Stimulated activated naive B cell treated with anti-CD40 and anti-IgM and Interleukin-4, amounts not matched to agents 10 μg/mL and 1 μg/mL and 100 μg/mL, for 72 hours (primary cell): ENCODE data around the gene PLCH1.

Experiments
- ATAC-seq, 2 donors: fragments of 150-1000 bp; cut with Tn5 transposase; replicated peaks; 2 replicates each; pipeline ENCODE4 v1.10.0; 2021; ENCODE audit warnings: moderate library complexity in 1 of 2
- DNase-seq: peaks from one replicate; pipeline ENCODE4 v3.0.0; 2021
- H3K27ac Mint-ChIP-seq: one replicate; pipeline ENCODE4 v1.8.0; 2022; ENCODE audit warnings: mild to moderate bottlenecking, mixed read lengths
- H3K27me3 Mint-ChIP-seq, 2 donors: one replicate each; pipeline ENCODE4 v1.8.0; 2022; ENCODE audit warnings: mixed read lengths in 2 of 2
- H3K36me3 Mint-ChIP-seq, 2 donors: one replicate each; pipeline ENCODE4 v1.8.0; 2022; ENCODE audit warnings: mixed read lengths in 2 of 2, mild to moderate bottlenecking in 1 of 2
- H3K4me1 Mint-ChIP-seq, 2 donors: one replicate each; pipeline ENCODE4 v1.8.0; 2022; ENCODE audit warnings: mixed read lengths in 2 of 2, mild to moderate bottlenecking in 1 of 2
- H3K4me3 Mint-ChIP-seq, 2 donors: one replicate each; pipeline ENCODE4 v1.8.0; 2022; ENCODE audit warnings: mild to moderate bottlenecking in 2 of 2, mixed read lengths in 2 of 2, moderate library complexity in 1 of 2
- H3K9me3 Mint-ChIP-seq, 2 donors: one replicate each; pipeline ENCODE4 v1.8.0; 2022; ENCODE audit warnings: mixed read lengths in 2 of 2, mild to moderate bottlenecking in 1 of 2

The PLCH1 gene

GRCh38 chr3:155362808-155363689 lies 381.8 kb downstream of the PLCH1 start:
- DNase-seq = no peak
- no peak overlapping the region for H3K4me3 Mint-ChIP-seq
- H3K9me3 Mint-ChIP-seq = peaks cover 4 to 10% of the 10 kb centered on the region in 2 donors
- no peak overlapping the region for H3K27ac Mint-ChIP-seq
- no peaks in the 10 kb centered on the region for H3K27me3 Mint-ChIP-seq
- H3K4me1 Mint-ChIP-seq = no peaks in the 10 kb centered on the region
- H3K36me3 Mint-ChIP-seq = peaks cover 0 to 3% of the 10 kb centered on the region in 2 donors
- no peak for ATAC-seq

DNA sequence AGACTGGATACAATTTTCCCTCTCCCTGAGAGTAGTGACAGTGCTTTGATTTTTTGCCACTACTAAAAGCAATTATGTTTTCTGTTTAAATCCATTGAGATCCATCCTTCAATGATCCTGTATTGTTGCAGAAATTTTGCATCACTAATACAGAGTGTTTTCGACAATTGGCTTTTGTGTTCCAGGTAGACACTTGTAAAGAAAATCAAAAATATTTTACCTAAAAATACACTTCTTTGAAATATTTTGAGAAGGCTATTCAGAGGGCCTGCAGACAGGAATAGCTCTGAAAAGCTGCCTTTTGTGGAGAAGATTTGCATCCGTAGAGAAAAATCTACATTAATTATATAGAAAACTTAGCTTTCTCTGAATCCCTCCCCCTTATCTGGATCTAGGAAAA lies 384.6 kb downstream of the PLCH1 start:
- Mint-ChIP-seq H3K4me3 (no peak overlapping the region), H3K9me3 (peaks cover 4 to 8% of the 10 kb centered on the region in 2 donors), H3K27me3 (no peaks in the 10 kb centered on the region), H3K27ac (no peak overlapping the region), H3K4me1 (no peaks in the 10 kb centered on the region), H3K36me3 (peaks cover 0 to 3% of the 10 kb centered on the region in 2 donors)
- ATAC-seq (no peak), DNase-seq (no peak)

GRCh38 chr3:155356594-155357370 lies 388.1 kb downstream of the PLCH1 start:
- H3K9me3 Mint-ChIP-seq = no peaks in the 10 kb centered on the region
- ATAC-seq (peak in 1 of 2 donors; percentile 36), DNase-seq (no peak)
- H3K4me3 Mint-ChIP-seq = no peak overlapping the region
- H3K27ac Mint-ChIP-seq = no peak overlapping the region
- H3K27me3 Mint-ChIP-seq = no peaks in the 10 kb centered on the region
- no peaks in the 10 kb centered on the region for H3K4me1 Mint-ChIP-seq
- no peaks in the 10 kb centered on the region for H3K36me3 Mint-ChIP-seq

- Mint-ChIP-seq H3K27me3 (no peaks in the 10 kb centered on the region), H3K4me3 (no peak overlapping the region), H3K4me1 (no peaks in the 10 kb centered on the region), H3K9me3 (no peaks in the 10 kb centered on the region), H3K27ac (no peak overlapping the region), H3K36me3 (no peaks in the 10 kb centered on the region)
- ATAC-seq (no peak), DNase-seq (no peak)
Observed at GRCh38 chr3:155354658-155355057, 390.2 kb downstream of the PLCH1 start.

DNA sequence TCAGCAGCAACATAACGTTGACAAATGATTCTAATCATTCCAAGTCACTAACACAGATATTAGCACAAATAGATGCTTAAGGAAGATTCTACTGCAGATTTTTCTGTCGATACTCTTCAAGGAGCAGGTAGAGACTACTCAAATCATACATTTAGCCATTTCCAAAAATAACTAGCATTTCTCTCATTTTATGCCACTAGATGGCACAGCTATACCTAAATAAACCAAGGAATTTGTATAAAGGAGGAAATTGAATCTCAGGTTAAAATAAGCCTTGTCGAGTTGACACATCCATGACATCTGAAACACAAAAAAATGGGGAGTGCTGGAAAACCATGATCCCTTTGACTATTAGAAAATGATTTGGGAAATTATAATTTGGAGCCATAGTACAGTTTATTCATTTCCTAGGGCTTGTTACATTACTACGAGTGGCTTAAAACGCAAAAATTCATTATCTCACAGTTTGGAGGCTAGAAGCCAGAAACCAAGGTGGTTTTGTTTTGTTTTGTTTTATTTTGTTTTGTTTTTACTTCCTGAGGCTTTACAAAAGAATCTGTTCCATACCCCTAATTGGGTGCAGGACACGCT lies 391.9 kb downstream of the PLCH1 start:
- Mint-ChIP-seq H3K27me3 (no peaks in the 10 kb centered on the region), H3K4me3 (no peak overlapping the region), H3K36me3 (no peaks in the 10 kb centered on the region), H3K9me3 (no peaks in the 10 kb centered on the region), H3K27ac (no peak overlapping the region), H3K4me1 (no peaks in the 10 kb centered on the region)
- ATAC-seq (no peak), DNase-seq (no peak)

DNA sequence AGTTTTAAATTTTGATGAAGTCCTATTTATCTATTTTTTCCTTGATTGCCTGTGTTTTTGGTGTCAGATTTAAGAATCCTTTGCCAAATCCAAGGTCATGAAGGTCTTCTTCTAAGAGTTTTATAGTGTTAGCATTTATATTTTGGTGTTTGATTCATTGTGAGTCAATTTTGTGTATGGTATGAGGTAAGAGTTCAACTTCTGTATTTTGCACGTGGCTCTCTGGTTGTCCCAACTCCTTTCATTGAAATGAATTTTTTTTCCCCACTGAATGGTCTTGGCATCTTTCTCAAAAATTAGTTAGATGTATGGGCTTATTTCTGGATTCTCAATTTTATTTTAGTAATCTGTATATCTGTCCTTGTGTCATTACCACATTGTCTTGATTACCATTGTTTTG lies 394.3 kb downstream of the PLCH1 start:
- Mint-ChIP-seq H3K36me3 (no peaks in the 10 kb centered on the region), H3K9me3 (no peaks in the 10 kb centered on the region), H3K27me3 (no peaks in the 10 kb centered on the region), H3K27ac (no peak overlapping the region), H3K4me3 (no peak overlapping the region), H3K4me1 (no peaks in the 10 kb centered on the region)
- no peak for DNase-seq
- ATAC-seq = no peak

GRCh38 chr3:155347901-155348300 lies 397.0 kb downstream of the PLCH1 start:
- Mint-ChIP-seq H3K36me3 (no peaks in the 10 kb centered on the region), H3K4me1 (no peaks in the 10 kb centered on the region), H3K4me3 (no peak overlapping the region), H3K27me3 (no peaks in the 10 kb centered on the region), H3K9me3 (no peaks in the 10 kb centered on the region), H3K27ac (no peak overlapping the region)
- ATAC-seq (no peak), DNase-seq (no peak)

GRCh38 chr3:155342344-155342743 lies 402.5 kb downstream of the PLCH1 start:
- Mint-ChIP-seq H3K27me3 (no peaks in the 10 kb centered on the region), H3K36me3 (no peaks in the 10 kb centered on the region), H3K4me1 (no peaks in the 10 kb centered on the region), H3K9me3 (no peaks in the 10 kb centered on the region), H3K27ac (no peak overlapping the region), H3K4me3 (no peak overlapping the region)
- DNase-seq (no peak), ATAC-seq (no peak)

- no peak overlapping the region for H3K27ac Mint-ChIP-seq
- ATAC-seq = no peak
- DNase-seq = no peak
- no peaks in the 10 kb centered on the region for H3K36me3 Mint-ChIP-seq
- H3K27me3 Mint-ChIP-seq = no peaks in the 10 kb centered on the region
- H3K4me1 Mint-ChIP-seq = peaks cover 0 to 3% of the 10 kb centered on the region in 2 donors
- no peaks in the 10 kb centered on the region for H3K9me3 Mint-ChIP-seq
- H3K4me3 Mint-ChIP-seq = no peak overlapping the region
Observed at GRCh38 chr3:155339052-155339451, 405.8 kb downstream of the PLCH1 start.

- no peaks in the 10 kb centered on the region for H3K36me3 Mint-ChIP-seq
- no peak overlapping the region for H3K4me3 Mint-ChIP-seq
- H3K27me3 Mint-ChIP-seq = no peaks in the 10 kb centered on the region
- peaks cover 0 to 1% of the 10 kb centered on the region in 2 donors for H3K9me3 Mint-ChIP-seq
- no peak overlapping the region for H3K27ac Mint-ChIP-seq
- ATAC-seq (no peak), DNase-seq (no peak)
- peaks cover 0 to 3% of the 10 kb centered on the region in 2 donors for H3K4me1 Mint-ChIP-seq
Observed at GRCh38 chr3:155335724-155336354, 409.0 kb downstream of the PLCH1 start.

DNA sequence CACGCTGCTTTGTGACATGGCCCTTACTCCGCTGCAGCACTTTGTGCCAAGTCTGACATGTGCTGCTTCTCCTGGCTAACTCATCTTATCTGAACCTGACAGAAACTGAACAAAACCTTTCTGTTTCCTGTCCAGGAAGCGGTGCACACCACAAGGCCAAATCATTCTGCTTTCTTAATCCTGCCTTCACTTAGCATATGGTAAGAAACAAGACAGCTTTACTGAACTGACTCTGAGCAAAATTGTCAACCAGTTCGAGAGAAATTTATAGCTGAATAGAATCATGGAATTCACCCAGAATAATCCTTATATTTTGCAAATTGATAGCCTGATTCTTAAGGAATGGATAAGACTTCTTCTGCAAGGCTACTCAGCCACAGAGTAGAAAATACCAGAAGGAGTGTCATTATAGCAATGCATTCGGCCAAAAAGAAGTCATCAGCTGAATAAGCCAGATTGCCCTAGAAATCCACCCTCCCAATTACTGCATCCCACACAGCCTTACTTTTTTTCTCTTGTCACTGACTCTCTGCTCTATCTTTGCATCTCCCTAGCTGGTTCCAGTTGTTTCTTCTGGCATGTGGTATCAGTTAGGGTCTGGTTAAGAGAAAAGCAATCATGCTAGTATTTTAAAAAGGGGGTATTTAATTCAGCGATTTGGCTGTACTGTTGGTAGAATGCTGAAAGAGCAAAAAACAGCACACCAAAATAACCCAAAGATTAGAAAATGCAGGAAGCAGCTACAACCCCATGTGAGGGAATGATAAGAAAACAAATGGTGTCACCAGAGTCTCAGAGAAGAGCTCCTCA lies 409.8 kb downstream of the PLCH1 start:
- DNase-seq = no peak
- Mint-ChIP-seq H3K4me3 (no peak overlapping the region), H3K27ac (no peak overlapping the region), H3K9me3 (peaks cover 0 to 1% of the 10 kb centered on the region in 2 donors), H3K4me1 (peaks cover 0 to 3% of the 10 kb centered on the region in 2 donors), H3K27me3 (no peaks in the 10 kb centered on the region), H3K36me3 (no peaks in the 10 kb centered on the region)
- peak; percentile 48 for ATAC-seq

DNA sequence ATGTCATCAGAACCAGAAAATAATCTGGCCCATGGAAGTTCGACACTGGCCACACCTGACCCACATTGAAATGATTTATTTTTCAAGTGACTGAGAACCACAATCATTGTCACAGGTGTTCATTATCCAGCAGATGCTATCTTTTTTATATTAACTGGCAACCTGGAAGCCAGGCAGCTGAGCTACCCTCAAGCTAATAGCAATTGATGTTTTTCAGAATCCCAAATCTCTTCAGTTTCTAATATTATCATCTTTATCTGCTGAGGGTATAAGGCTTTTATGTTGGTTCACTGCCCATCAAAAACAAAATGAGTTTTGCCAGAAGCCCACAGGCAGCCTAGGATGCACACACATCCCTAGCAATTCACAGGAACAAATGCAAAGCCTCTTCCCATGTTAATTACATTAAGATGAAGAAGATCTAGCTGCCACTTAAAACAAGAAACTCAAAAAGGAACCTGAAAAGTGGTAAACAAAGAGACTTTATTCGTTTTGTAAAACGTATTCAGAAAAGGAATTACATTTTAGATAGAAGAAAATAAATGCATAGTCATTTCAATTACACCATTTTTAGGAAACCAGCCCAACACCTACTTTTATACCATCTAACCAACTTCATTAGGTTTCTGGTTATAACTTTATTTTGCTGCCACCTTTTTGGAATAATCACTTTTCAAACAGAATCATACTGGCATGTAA lies 410.5 kb downstream of the PLCH1 start:
- Mint-ChIP-seq H3K4me3 (no peak overlapping the region), H3K27ac (no peak overlapping the region), H3K27me3 (no peaks in the 10 kb centered on the region), H3K4me1 (peaks cover 0 to 3% of the 10 kb centered on the region in 2 donors), H3K36me3 (no peaks in the 10 kb centered on the region), H3K9me3 (peaks cover 0 to 1% of the 10 kb centered on the region in 2 donors)
- no peak for ATAC-seq
- DNase-seq = no peak

DNA sequence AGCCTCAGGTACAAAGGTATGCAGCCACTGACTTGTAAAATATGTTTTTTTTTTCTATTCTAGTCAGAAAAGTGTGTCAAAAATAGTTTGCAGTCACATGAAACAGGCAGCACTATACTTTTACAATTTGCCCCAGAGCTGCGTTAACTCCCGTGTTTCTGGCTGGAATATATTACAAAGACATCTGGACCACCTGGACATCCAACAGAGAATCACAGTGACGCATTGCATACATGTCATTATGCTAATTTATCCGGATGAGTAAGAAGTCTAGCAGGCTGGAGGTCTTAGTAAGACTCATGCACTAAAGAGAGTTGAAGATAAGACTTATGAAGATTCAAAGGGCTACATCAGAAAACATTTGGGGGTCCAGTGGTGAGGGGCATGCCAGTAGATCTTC lies 412.2 kb downstream of the PLCH1 start:
- no peaks in the 10 kb centered on the region for H3K27me3 Mint-ChIP-seq
- H3K4me1 Mint-ChIP-seq = peaks cover 0 to 3% of the 10 kb centered on the region in 2 donors
- peaks cover 0 to 1% of the 10 kb centered on the region in 2 donors for H3K9me3 Mint-ChIP-seq
- H3K36me3 Mint-ChIP-seq = no peaks in the 10 kb centered on the region
- no peak for ATAC-seq
- no peak overlapping the region for H3K4me3 Mint-ChIP-seq
- H3K27ac Mint-ChIP-seq = no peak overlapping the region
- no peak for DNase-seq
